Mononuclear cell (primary cell): ENCODE measurements around the gene DNAJC15. TPM values are rescaled to one million over a fixed set of nuclear protein-coding genes. Genes with fewer than 3 reads are reported as not detected.
"Not testable (repeated sequence)": the region's sequence is repeated elsewhere in the genome, so short reads cannot be mapped to it uniquely, and the experiment has no call there.

Source experiments
- H3K27me3 ChIP-seq: 2 replicates; pipeline ENCODE4 v1.6.0; 2011; ENCODE audit warnings: low read length, control low read depth; ENCODE audit not compliant: insufficient read depth
- H3K4me1 ChIP-seq: 2 replicates; pipeline ENCODE4 v1.5.1; 2011; ENCODE audit warnings: mild to moderate bottlenecking, low read length, control low read depth; ENCODE audit not compliant: insufficient read depth
- H3K4me3 ChIP-seq: 2 replicates; pipeline ENCODE4 v1.5.1; 2011; ENCODE audit warnings: mild to moderate bottlenecking, low read length, moderate library complexity
- H3K9me3 ChIP-seq: 2 replicates; pipeline ENCODE4 v1.5.1; 2011; ENCODE audit warnings: low read depth, mild to moderate bottlenecking, control low read depth, low read length
- total RNA-seq: library from RNA; depleted of rRNA; stranded (reverse); fragments of >200 nt; gene quantifications from one replicate; pipeline ENCODE4 v1.2.3, GENCODE V29; 2012

The DNAJC15 gene
- total RNA-seq, 1 donor = 11.1 TPM

GRCh38 chr13:43021926-43022670, 1.3 kb upstream of the DNAJC15 start:
- H3K27me3 ChIP-seq = no peaks in the 10 kb centered on the region
- H3K9me3 ChIP-seq = no peaks in the 10 kb centered on the region
- H3K4me1 ChIP-seq = peaks cover 30% of the 10 kb centered on the region
- no peak overlapping the region for H3K4me3 ChIP-seq

GRCh38 chr13:43022934-43023288, 475 bp upstream of the DNAJC15 start:
- peak overlapping the region; percentile 66 for H3K4me3 ChIP-seq
- H3K27me3 ChIP-seq = no peaks in the 10 kb centered on the region
- H3K4me1 ChIP-seq = peaks cover 34% of the 10 kb centered on the region
- H3K9me3 ChIP-seq = no peaks in the 10 kb centered on the region

GRCh38 chr13:43026262-43026661, 2.9 kb downstream of the DNAJC15 start:
- no peaks in the 10 kb centered on the region for H3K27me3 ChIP-seq
- no peak overlapping the region for H3K4me3 ChIP-seq
- H3K9me3 ChIP-seq = no peaks in the 10 kb centered on the region
- peaks cover 34% of the 10 kb centered on the region for H3K4me1 ChIP-seq

GRCh38 chr13:43030548-43030947, 7.2 kb downstream of the DNAJC15 start:
- Histone ChIP-seq H3K9me3 (no peaks in the 10 kb centered on the region), H3K4me1 (peaks cover 15% of the 10 kb centered on the region), H3K4me3 (no peak overlapping the region), H3K27me3 (no peaks in the 10 kb centered on the region)

GRCh38 chr13:43031881-43032280, 8.5 kb downstream of the DNAJC15 start:
- H3K9me3 ChIP-seq = no peaks in the 10 kb centered on the region

GRCh38 chr13:43033038-43033437, 9.7 kb downstream of the DNAJC15 start:
- no peak overlapping the region for H3K4me3 ChIP-seq
- no peaks in the 10 kb centered on the region for H3K27me3 ChIP-seq
- H3K4me1 ChIP-seq = peaks cover 4% of the 10 kb centered on the region
- no peaks in the 10 kb centered on the region for H3K9me3 ChIP-seq

More at GRCh38 chr13:43031881-43032280, 8.5 kb downstream of the DNAJC15 start:
- H3K4me1 ChIP-seq = peaks cover 8% of the 10 kb centered on the region
- H3K4me3 ChIP-seq = no peak overlapping the region
- H3K27me3 ChIP-seq = no peaks in the 10 kb centered on the region

- Histone ChIP-seq H3K27me3 (no peaks in the 10 kb centered on the region), H3K9me3 (no peaks in the 10 kb centered on the region), H3K4me1 (peaks cover 4% of the 10 kb centered on the region), H3K4me3 (no peak overlapping the region)
These were observed 13.2 kb downstream of the DNAJC15 start for GRCh38 chr13:43036351-43037250.

GRCh38 chr13:43039966-43040365, 16.6 kb downstream of the DNAJC15 start:
- peaks cover 28% of the 10 kb centered on the region for H3K4me1 ChIP-seq
- no peaks in the 10 kb centered on the region for H3K9me3 ChIP-seq
- H3K27me3 ChIP-seq = no peaks in the 10 kb centered on the region
- no peak overlapping the region for H3K4me3 ChIP-seq

GRCh38 chr13:43040581-43041368, 17.4 kb downstream of the DNAJC15 start:
- peaks cover 35% of the 10 kb centered on the region for H3K4me1 ChIP-seq
- H3K4me3 ChIP-seq, H3K27me3 ChIP-seq: not testable (repeated sequence)

GRCh38 chr13:43041369-43041921, 18.1 kb downstream of the DNAJC15 start:
- Histone ChIP-seq H3K4me1 (peaks cover 39% of the 10 kb centered on the region), H3K27me3 (no peaks in the 10 kb centered on the region), H3K9me3 (no peaks in the 10 kb centered on the region), H3K4me3 (no peak overlapping the region)

More at GRCh38 chr13:43040581-43041368, 17.4 kb downstream of the DNAJC15 start:
- not testable (repeated sequence) for H3K9me3 ChIP-seq

GRCh38 chr13:43042410-43042921, 19.1 kb downstream of the DNAJC15 start:
- Histone ChIP-seq H3K27me3 (no peaks in the 10 kb centered on the region), H3K9me3 (no peaks in the 10 kb centered on the region), H3K4me1 (peaks cover 39% of the 10 kb centered on the region), H3K4me3 (no peak overlapping the region)

GRCh38 chr13:43044720-43045301, 21.4 kb downstream of the DNAJC15 start:
- Histone ChIP-seq H3K4me3 (no peak overlapping the region), H3K4me1 (peaks cover 47% of the 10 kb centered on the region), H3K9me3 (no peaks in the 10 kb centered on the region), H3K27me3 (no peaks in the 10 kb centered on the region)

GRCh38 chr13:43045302-43045773, 22.0 kb downstream of the DNAJC15 start:
- H3K27me3 ChIP-seq, H3K4me3 ChIP-seq, H3K9me3 ChIP-seq: not testable (repeated sequence)
- H3K4me1 ChIP-seq = peaks cover 52% of the 10 kb centered on the region

- no peaks in the 10 kb centered on the region for H3K9me3 ChIP-seq
- no peak overlapping the region for H3K4me3 ChIP-seq
- H3K4me1 ChIP-seq = peaks cover 59% of the 10 kb centered on the region
- H3K27me3 ChIP-seq = no peaks in the 10 kb centered on the region
These were observed 22.9 kb downstream of the DNAJC15 start for GRCh38 chr13:43046259-43046658.
